ENCODE measurements around the gene INSIG1.

The INSIG1 gene

GRCh38 chr7:155352753-155353115 lies 55.1 kb downstream of the INSIG1 start:
- no peak for DNase-seq

DNA sequence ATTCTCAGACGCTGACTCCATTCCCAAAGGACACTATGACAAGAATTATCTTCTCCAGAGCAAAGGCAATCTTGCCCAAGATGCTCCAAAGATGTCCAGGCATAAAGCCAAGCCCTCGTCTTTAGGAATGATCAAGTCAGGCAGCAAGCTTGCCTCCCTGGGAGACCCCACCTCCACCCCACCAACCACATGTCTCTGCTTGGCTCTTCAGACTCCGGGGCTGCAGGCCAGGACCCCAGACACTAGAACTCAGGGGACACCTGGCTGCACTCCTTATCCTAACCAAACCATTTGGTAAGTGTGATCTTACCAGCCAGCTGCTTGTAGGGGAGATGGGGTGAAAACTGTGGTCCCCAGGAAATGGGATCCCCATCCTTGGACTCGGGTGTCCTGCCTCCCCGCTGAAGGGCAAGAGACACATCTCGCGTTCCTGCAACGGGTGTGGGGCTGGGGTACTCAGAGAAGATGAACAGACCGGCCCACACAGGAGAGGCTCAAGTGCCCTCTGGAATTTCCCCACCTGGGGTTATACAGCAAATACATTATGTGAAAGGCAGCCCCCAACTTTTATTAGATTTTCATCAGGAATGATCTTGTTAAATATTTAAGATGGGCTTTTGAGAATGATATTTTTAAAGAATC lies 55.7 kb downstream of the INSIG1 start:
- DNase-seq = no peak

DNA sequence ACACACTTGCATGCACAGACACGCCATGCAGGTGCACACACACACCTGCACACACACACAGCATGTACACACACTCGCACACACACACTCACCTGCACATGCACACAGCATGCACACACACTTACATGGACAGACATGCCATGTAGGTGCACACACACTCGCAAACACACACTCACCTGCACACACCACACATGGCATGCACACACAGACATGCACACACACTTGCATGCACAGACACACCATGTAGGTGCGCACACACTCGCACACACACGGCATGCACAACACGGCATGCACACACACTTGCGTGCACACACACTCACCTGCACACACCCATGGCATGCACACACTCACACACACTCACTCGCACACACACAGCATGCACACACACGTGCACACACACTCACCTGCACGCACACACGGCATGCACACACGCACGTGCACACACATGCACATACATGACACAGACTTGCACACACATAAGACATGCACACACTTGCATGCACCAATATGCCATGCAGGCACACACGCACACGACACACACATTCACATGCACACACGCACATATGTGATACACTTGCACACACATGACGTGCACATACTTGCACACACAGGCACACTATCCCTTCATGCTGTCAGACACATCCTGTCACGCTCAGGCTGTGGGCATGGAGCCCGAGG lies 56.8 kb downstream of the INSIG1 start:
- DNase-seq = no peak

DNA sequence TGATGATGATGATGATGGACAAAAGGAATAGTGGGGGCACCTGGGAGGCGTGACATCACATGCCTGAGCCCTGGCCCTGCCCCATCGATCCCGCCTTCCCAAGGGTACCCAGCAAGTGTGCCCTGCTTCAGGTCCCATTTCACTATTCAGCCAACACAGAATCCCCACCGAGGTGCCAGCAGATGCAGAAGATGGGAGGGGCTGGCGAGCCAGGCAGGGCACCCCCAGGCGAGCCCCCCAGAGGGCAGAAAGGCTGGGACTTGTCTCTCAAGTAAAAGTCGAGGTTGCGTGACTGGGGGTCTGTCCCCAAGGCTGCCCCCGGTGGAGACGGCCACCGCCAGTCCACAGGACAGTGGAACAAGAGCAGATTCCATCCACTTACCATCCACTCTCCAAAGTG lies 57.5 kb downstream of the INSIG1 start:
- no peak for DNase-seq

GRCh38 chr7:155355745-155356144 lies 58.1 kb downstream of the INSIG1 start:
- DNase-seq = no peak

- DNase-seq = no peak
These were observed 58.8 kb downstream of the INSIG1 start for GRCh38 chr7:155356323-155357105.

DNA sequence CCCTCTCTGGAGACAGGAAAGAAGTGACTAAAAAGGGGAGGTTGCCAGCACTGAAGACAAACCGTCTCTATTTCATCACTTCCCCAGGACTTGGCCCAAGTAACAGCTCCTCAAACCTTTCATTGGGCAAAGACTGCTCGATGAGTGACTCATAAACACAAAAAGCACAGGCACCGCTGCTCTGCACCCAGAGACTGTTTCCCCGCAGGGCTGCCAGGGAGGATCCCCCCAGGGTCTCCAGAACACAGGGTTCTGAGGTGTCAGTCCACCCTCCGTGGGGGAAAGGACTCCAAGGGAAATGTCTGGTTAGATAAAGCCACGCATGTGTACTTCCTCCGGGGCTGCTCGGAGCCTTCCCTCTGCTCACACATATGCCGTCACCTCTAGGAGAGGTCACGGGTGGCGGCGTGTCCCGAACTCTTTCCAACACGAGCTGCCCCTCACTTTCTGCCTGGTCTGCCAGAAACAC lies 59.9 kb downstream of the INSIG1 start:
- no peak for DNase-seq

DNA sequence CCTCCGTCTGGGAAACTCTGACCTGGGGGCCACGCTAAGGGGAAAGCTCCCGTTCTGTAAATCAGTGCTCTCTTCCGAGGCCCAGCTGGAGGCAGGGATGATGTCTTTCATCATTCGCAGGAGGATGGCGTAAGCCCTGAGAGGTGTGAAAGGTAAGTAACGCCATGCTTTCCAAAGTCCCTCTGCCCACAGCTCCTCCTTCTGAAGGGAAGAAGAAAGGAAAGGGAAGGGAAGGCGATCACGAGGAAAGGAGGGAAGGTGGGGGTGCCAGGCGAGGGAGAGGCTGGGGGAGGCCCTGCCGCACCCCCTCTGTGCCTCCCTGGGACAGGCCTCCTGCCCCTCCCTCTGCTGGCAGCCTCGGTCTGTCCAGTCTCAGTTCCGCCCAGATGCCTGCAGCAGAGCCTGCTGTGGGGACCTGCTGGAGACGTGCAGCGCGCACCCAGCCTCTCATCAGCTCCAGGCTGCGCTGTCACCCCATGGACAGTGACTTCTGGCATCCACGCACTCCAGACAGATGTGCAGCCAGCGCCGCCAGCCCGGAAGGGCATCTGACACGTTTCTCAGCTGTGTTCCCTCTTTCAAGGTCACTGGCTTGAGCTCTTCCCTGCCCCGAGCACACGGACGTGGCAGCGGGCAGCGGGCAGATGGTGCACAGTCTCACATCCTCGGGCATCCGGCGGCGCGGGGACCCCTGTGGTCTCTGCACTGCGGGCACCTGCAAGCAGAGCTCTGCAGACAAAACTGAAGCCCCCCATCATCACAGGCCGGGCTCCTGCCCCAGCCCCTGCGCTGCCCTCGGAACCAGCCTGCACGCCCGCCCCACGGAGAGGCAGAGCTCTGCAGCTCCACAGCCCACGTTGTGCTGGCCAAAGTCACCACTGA lies 60.6 kb downstream of the INSIG1 start:
- no peak for DNase-seq

GRCh38 chr7:155358948-155359712 lies 61.5 kb downstream of the INSIG1 start:
- no peak for DNase-seq
